Mesothelial cell of epicardium (in vitro differentiated cells): ENCODE measurements around the gene CCDC175. TPM values are rescaled to one million over a fixed set of nuclear protein-coding genes. Genes with fewer than 3 reads are reported as not detected.
A peak's percentile ranks its signal among the peaks of the same experiment; 100 is the strongest.

ENCODE experiments used
- DNase-seq, 2 experiments: peaks; one replicate each; pipeline ENCODE4 v3.0.0; 2021; ENCODE audit warnings: low spot score in 2 of 2; ENCODE audit not compliant: unreplicated experiment in 2 of 2
- H3K27ac Mint-ChIP-seq: 2 replicates; pipeline ENCODE4 v1.8.0; 2021; ENCODE audit warnings: mixed read lengths
- H3K27me3 Mint-ChIP-seq: 2 replicates; pipeline ENCODE4 v1.8.0; 2021; ENCODE audit warnings: low read depth, mixed read lengths
- H3K36me3 Mint-ChIP-seq: 2 replicates; pipeline ENCODE4 v1.8.0; 2021; ENCODE audit warnings: mixed read lengths
- H3K4me1 Mint-ChIP-seq: 2 replicates; pipeline ENCODE4 v1.8.0; 2021; ENCODE audit warnings: mixed read lengths
- H3K4me3 Mint-ChIP-seq: 2 replicates; pipeline ENCODE4 v1.8.0; 2021; ENCODE audit warnings: mild to moderate bottlenecking, moderate library complexity, mixed read lengths
- H3K9me3 Mint-ChIP-seq: 2 replicates; pipeline ENCODE4 v1.8.0; 2021; ENCODE audit warnings: mixed read lengths
- CTCF ChIP-seq: fragments of 200-600 bp; sonication (generic); IDR thresholded peaks from one replicate; pipeline ENCODE4 v1.5.0; 2021; ENCODE audit warnings: antibody characterized with exemption; ENCODE audit not compliant: unreplicated experiment
- total RNA-seq: library from RNA; stranded (reverse); gene quantifications from 3 replicates; pipeline ENCODE4 v1.2.1, GENCODE V29; 2021

Gene CCDC175
- 0.16 TPM in 1 of 3 replicates, not detected in the others for total RNA-seq

DNA sequence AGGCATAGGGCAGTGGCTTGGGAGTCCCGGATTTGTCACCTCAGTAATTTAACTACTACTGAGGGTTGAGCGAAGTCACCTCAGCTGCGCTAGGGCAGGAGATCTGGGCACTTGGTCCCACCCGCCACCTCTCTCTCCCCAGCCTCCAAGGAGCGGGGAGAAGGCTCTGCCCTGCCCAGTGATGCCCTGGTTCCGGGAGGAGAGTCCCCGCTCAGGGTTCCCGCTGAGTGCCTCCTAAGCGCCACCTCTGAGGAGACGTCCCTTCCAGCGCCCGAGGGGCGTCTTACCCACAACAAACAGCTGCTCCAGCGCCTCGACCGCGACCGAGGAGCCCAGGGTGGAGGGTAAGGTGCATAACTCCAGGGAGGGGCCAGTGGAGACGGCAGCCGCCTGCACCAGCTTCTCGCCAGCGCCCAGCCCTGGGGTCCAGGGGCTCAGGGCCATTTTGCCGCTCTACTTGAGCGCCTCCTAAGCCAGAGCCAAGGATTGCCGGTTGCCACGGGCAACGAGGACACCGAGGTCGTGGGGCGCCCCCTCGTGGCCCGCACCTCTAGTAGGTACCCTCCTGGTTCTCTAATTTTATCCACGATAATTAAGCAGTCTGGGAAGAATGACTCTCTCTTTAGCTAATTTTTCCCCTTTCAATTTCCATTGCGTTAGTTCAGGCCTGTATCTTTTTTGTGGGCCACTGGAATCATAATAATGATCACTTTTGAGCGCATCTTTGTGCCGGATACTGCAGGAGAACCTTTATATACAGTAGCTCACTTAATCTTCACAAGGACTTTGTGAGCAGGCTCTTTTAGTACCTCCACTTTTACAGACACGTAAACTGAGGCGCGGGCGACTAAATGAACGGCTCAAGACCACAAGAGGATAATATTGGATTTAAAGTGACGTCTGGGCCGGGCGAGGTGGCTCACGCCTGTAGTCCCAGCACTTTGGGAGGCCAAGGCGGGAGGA, at the start of gene CCDC175:
Gene CCDC175 (minus strand): TSS at position 481 of the 963 bp plus-strand sequence. CDS start 37 bp downstream, at position 444.
- Mint-ChIP-seq H3K4me1 (peaks cover 14% of the 10 kb centered on the region), H3K27ac (no peak within 1 kb of the TSS), H3K27me3 (peaks cover 6% of the 10 kb centered on the region), H3K9me3 (no peaks in the 10 kb centered on the region), H3K36me3 (no peaks in the 10 kb centered on the region), H3K4me3 (peak within 1 kb of the TSS; percentile 75)
- peak; percentile 84 to 90 for DNase-seq
- TF ChIP-seq CTCF: peak; percentile 86

- Mint-ChIP-seq H3K27ac (no peak overlapping the region), H3K4me1 (no peaks in the 10 kb centered on the region), H3K9me3 (peaks cover 9% of the 10 kb centered on the region), H3K4me3 (no peak overlapping the region), H3K36me3 (no peaks in the 10 kb centered on the region), H3K27me3 (peaks cover 59% of the 10 kb centered on the region)
- no peak for TF ChIP-seq CTCF
- no peak for DNase-seq
Measured at GRCh38 chr14:59622631-59623030, 46.0 kb upstream of the CCDC175 start.

DNA sequence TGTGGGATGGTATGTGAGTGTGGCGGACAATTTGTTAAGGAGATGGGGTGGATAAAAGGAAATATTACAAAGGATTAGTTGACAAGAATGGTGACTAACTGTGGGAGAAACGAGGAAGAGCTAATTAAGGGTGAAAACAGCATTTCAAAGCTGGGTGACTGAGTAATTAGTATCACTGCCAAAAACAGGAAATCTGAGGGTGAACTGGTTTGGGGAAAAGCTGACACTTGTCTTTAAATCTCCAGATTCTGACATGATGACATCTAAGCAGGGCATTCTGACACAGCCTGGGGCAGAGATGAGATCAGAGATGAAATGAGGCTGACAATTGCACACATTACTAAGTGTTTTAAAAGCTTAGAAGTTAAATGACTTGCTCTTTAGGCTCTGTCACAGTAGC, 42.4 kb upstream of the CCDC175 start:
- Mint-ChIP-seq H3K4me3 (no peak overlapping the region), H3K27ac (no peak overlapping the region), H3K4me1 (no peaks in the 10 kb centered on the region), H3K27me3 (peaks cover 37% of the 10 kb centered on the region), H3K9me3 (peaks cover 9% of the 10 kb centered on the region), H3K36me3 (no peaks in the 10 kb centered on the region)
- no peak for TF ChIP-seq CTCF
- DNase-seq: no peak

- no peaks in the 10 kb centered on the region for H3K9me3 Mint-ChIP-seq
- TF ChIP-seq CTCF: no peak
- DNase-seq: no peak
- no peaks in the 10 kb centered on the region for H3K36me3 Mint-ChIP-seq
- no peak overlapping the region for H3K27ac Mint-ChIP-seq
- H3K4me1 Mint-ChIP-seq: no peaks in the 10 kb centered on the region
- H3K4me3 Mint-ChIP-seq: no peak overlapping the region
- H3K27me3 Mint-ChIP-seq: peaks cover 36% of the 10 kb centered on the region
Measured at GRCh38 chr14:59601056-59601455, 24.4 kb upstream of the CCDC175 start.

DNA sequence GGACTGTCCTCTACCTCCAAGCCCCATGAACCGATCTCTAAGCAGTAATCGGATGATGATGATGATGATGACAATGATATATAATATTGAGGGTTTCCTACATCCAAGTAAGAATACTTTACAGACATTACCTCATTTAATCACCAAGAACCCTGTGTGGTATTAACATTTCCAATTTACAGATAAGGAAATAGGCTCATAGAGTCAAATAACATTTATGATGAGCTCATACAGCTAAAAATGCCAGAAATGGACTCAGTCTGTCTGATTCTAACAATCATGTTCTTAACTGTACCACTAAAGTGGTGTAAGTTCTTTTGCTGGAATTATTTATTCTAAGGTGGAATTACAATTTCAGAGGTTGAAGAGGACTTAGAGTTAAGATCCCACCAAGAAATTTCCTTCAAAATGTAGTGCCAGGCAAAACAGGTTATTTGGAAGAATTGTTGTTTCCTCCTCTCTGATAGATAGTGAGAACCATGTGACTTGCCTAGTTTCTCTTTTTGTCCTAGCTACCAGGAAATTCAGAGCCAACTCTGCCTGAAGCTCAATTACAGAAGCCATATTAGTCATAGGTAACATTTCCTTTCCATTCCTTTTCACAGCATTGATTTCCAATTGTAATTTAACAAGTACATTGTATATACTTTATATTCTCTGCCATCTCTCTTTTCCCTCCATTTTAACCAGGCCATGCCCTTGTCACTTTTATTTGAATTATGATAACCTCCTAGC, 23.8 kb upstream of the CCDC175 start:
- no peaks in the 10 kb centered on the region for H3K4me1 Mint-ChIP-seq
- no peak overlapping the region for H3K27ac Mint-ChIP-seq
- no peak overlapping the region for H3K4me3 Mint-ChIP-seq
- H3K27me3 Mint-ChIP-seq: peaks cover 36% of the 10 kb centered on the region
- DNase-seq: no peak
- H3K9me3 Mint-ChIP-seq: no peaks in the 10 kb centered on the region
- TF ChIP-seq CTCF: no peak
- H3K36me3 Mint-ChIP-seq: no peaks in the 10 kb centered on the region
